H1 (cell line): ENCODE results near the gene CTNNA3. TPM values are rescaled to one million over a fixed set of nuclear protein-coding genes. Genes with fewer than 3 reads are reported as not detected.

Experiments used
- CTCF ChIA-PET: fragments of 300-600 bp; sonication (Branson Sonifier 250); formaldehyde crosslinking; loops from one replicate; lab custom pipeline; 2021; ENCODE audit not compliant: partially characterized antibody; lab: Charles Lee
- POLR2A ChIA-PET: fragments of 300-600 bp; sonication (Branson Sonifier 250); formaldehyde crosslinking; loops from one replicate; lab custom pipeline; 2021; ENCODE audit warnings: inconsistent platforms; ENCODE audit not compliant: partially characterized antibody; lab: Charles Lee
- DNase-seq, 2 experiments: peaks; one replicate each; pipeline versions ENCODE4 v3.0.0 to v3.0.0-alpha.2; 2010 to 2022; ENCODE audit warnings: low spot score in 2 of 2, low read depth in 1 of 2, mixed read lengths in 1 of 2
- FAIRE-seq: peaks from 2 replicates; lab custom pipeline; 2011; peaks lifted over from hg19 to GRCh38; lab: Jason Lieb, UNC
- H2AFZ ChIP-seq: 2 replicates; pipeline ENCODE4 v1.8.1; 2012; ENCODE audit warnings: low read length, inconsistent platforms
- H2AK5ac ChIP-seq: 2 replicates; pipeline ENCODE4 v1.6.1; 2013; ENCODE audit warnings: low read depth, low read length
- H2BK120ac ChIP-seq: replicated peaks from 2 replicates; pipeline ENCODE3; 2013; ENCODE audit warnings: low read depth, low read length, inconsistent platforms
- H2BK12ac ChIP-seq: 2 replicates; pipeline ENCODE4 v1.6.1; 2013; ENCODE audit warnings: low read depth, low read length
- H2BK15ac ChIP-seq: 2 replicates; pipeline ENCODE4 v1.6.1; 2013; ENCODE audit warnings: low read length
- H2BK20ac ChIP-seq: 2 replicates; pipeline ENCODE4 v1.6.1; 2013; ENCODE audit warnings: low read length
- H2BK5ac ChIP-seq: 2 replicates; pipeline ENCODE4 v1.6.1; 2013; ENCODE audit warnings: low read depth, low read length
- H3K14ac ChIP-seq: 2 replicates; pipeline ENCODE4 v1.6.1; 2013; ENCODE audit warnings: inconsistent platforms; ENCODE audit not compliant: insufficient read length
- H3K18ac ChIP-seq: 2 replicates; pipeline ENCODE4 v1.6.1; 2013; ENCODE audit warnings: low read length; ENCODE audit errors: extremely low read depth
- H3K23ac ChIP-seq: 2 replicates; pipeline ENCODE4 v1.6.1; 2013; ENCODE audit warnings: inconsistent platforms; ENCODE audit not compliant: insufficient read length
- H3K23me2 ChIP-seq: 2 replicates; pipeline ENCODE4 v1.6.1; 2013; ENCODE audit warnings: low read depth, low read length
- H3K27ac ChIP-seq: 2 replicates; pipeline ENCODE4 v1.6.1; 2011; ENCODE audit warnings: low read depth, low read length, inconsistent platforms
- H3K27me3 ChIP-seq, 4 experiments: replicated peaks in 1 of 4; 1 replicate in 1 of 4; 2 replicates in 3 of 4; pipeline versions ENCODE4 v1.6.1 to v1.8.1; 2011 to 2013; ENCODE audit warnings: low read length in 3 of 4, mild to moderate bottlenecking in 3 of 4, inconsistent platforms in 2 of 4, mixed read lengths in 2 of 4, moderate library complexity in 1 of 4; ENCODE audit not compliant: control insufficient read depth in 3 of 4, insufficient read depth in 3 of 4; ENCODE audit errors: extremely low read depth in 1 of 4
- H3K36me3 ChIP-seq, 4 experiments: 2 replicates each; pipeline versions ENCODE4 v1.6.1 to v1.8.1; 2011 to 2013; ENCODE audit warnings: mild to moderate bottlenecking in 4 of 4, low read length in 3 of 4, moderate library complexity in 2 of 4, control low read depth in 1 of 4, inconsistent platforms in 1 of 4; ENCODE audit not compliant: insufficient read depth in 4 of 4, control insufficient read depth in 2 of 4
- H3K4ac ChIP-seq: replicated peaks from 2 replicates; pipeline ENCODE3; 2013; ENCODE audit warnings: low read length, low read depth, mixed read lengths, inconsistent platforms; ENCODE audit not compliant: insufficient read length
- H3K4me1 ChIP-seq, 4 experiments: replicated peaks in 1 of 4; 1 replicate in 1 of 4; 2 replicates in 3 of 4; pipeline versions ENCODE4 v1.6.1 to v1.8.1; 2011 to 2013; ENCODE audit warnings: low read length in 3 of 4, inconsistent platforms in 2 of 4, mixed read lengths in 1 of 4; ENCODE audit not compliant: insufficient read depth in 4 of 4, control insufficient read depth in 3 of 4
- H3K4me2 ChIP-seq, 2 experiments: 2 replicates each; pipeline versions ENCODE4 v1.6.1 to v1.8.1; 2011 to 2013; ENCODE audit warnings: low read depth in 2 of 2, low read length in 2 of 2, control low read depth in 1 of 2, inconsistent platforms in 1 of 2, mild to moderate bottlenecking in 1 of 2; ENCODE audit not compliant: insufficient read depth in 1 of 2
- H3K4me3 ChIP-seq, 4 experiments: fragments of 200-600, 300-600 bp in 1 of 4; sonication (generic), shearing (Covaris generic), sonication (Bioruptor Twin) in 1 of 4; 2 replicates each; pipeline versions ENCODE4 v1.5.1 to v1.8.1; 2011 to 2016; ENCODE audit warnings: low read length in 4 of 4, low read depth in 3 of 4, control low read depth in 2 of 4, inconsistent platforms in 2 of 4, mild to moderate bottlenecking in 2 of 4, mixed read lengths in 1 of 4, moderate library complexity in 1 of 4; ENCODE audit not compliant: insufficient read depth in 2 of 4; ENCODE audit errors: extremely low read depth in 1 of 4
- H3K56ac ChIP-seq: replicated peaks from 2 replicates; pipeline ENCODE3; 2013; ENCODE audit warnings: low read depth, mild to moderate bottlenecking, mixed read lengths, low read length, inconsistent platforms; ENCODE audit not compliant: insufficient read length
- H3K79me1 ChIP-seq: 2 replicates; pipeline ENCODE4 v1.6.1; 2013; ENCODE audit warnings: low read depth, low read length, control low read depth
- H3K79me2 ChIP-seq, 2 experiments: 2 replicates each; pipeline versions ENCODE4 v1.6.1 to v1.8.1; 2012 to 2013; ENCODE audit warnings: low read length in 2 of 2, mild to moderate bottlenecking in 2 of 2, inconsistent platforms in 1 of 2; ENCODE audit not compliant: insufficient read depth in 2 of 2, control insufficient read depth in 1 of 2
- H3K9ac ChIP-seq, 4 experiments: replicated peaks in 1 of 4; 1 replicate in 1 of 4; 2 replicates in 3 of 4; pipeline versions ENCODE4 v1.6.1 to v1.8.1; 2011 to 2013; ENCODE audit warnings: low read depth in 3 of 4, low read length in 3 of 4, control low read depth in 2 of 4, mild to moderate bottlenecking in 2 of 4, moderate library complexity in 2 of 4, inconsistent platforms in 1 of 4; ENCODE audit errors: extremely low read depth in 1 of 4
- H3K9me3 ChIP-seq, 2 experiments: 2 replicates each; pipeline versions ENCODE4 v1.6.1 to v1.8.1; 2012 to 2013; ENCODE audit warnings: mild to moderate bottlenecking in 2 of 2, moderate library complexity in 2 of 2, control low read depth in 1 of 2, inconsistent platforms in 1 of 2, low read depth in 1 of 2, low read length in 1 of 2, mixed read lengths in 1 of 2; ENCODE audit not compliant: insufficient read depth in 2 of 2
- H4K20me1 ChIP-seq, 2 experiments: replicated peaks in 1 of 2; 2 replicates each; pipeline versions ENCODE3 to v1.8.1; 2011 to 2013; ENCODE audit warnings: inconsistent platforms in 2 of 2, low read length in 2 of 2, mild to moderate bottlenecking in 1 of 2; ENCODE audit not compliant: insufficient read depth in 2 of 2, control insufficient read depth in 1 of 2
- H4K5ac ChIP-seq: 2 replicates; pipeline ENCODE4 v1.6.1; 2013; ENCODE audit warnings: low read length, low read depth, mixed read lengths, inconsistent platforms; ENCODE audit not compliant: insufficient read length
- H4K8ac ChIP-seq: 2 replicates; pipeline ENCODE4 v1.8.0; 2013; ENCODE audit warnings: mild to moderate bottlenecking, moderate library complexity, low read length, inconsistent platforms; ENCODE audit not compliant: insufficient read depth; ENCODE audit errors: extremely low read depth
- H4K91ac ChIP-seq: replicated peaks from 2 replicates; pipeline ENCODE3; 2013; ENCODE audit warnings: low read length, mixed read lengths, inconsistent platforms; ENCODE audit not compliant: insufficient read length
- ATF2 ChIP-seq: IDR thresholded peaks from 2 replicates; pipeline ENCODE4 v1.6.1; 2012; ENCODE audit warnings: low read length, inconsistent platforms
- BACH1 ChIP-seq: IDR thresholded peaks from 2 replicates; pipeline ENCODE4 v1.6.1; 2012; ENCODE audit warnings: low read length, improper control_type of control experiment
- CEBPB ChIP-seq: IDR thresholded peaks from 2 replicates; pipeline ENCODE4 v1.6.1; 2012; ENCODE audit warnings: low read depth, low read length
- CTBP2 ChIP-seq: IDR thresholded peaks from 2 replicates; pipeline ENCODE4 v1.7.0; 2011; ENCODE audit warnings: borderline replicate concordance, mild to moderate bottlenecking, moderate library complexity, mixed read lengths, low read length; ENCODE audit not compliant: insufficient read depth, insufficient read length
- EZH2 ChIP-seq: fragments of 200-600 bp; sonication (generic); IDR thresholded peaks from 2 replicates; pipeline ENCODE4 v1.7.1; 2012; ENCODE audit warnings: low read depth, mild to moderate bottlenecking, moderate library complexity, low read length, inconsistent platforms; ENCODE audit not compliant: severe bottlenecking
- GTF2F1 ChIP-seq: IDR thresholded peaks from 2 replicates; pipeline ENCODE4 v1.6.1; 2012; ENCODE audit warnings: low read depth, low read length, improper control_type of control experiment, borderline replicate concordance
- HDAC2 ChIP-seq, 2 experiments: fragments of 300-600 bp in 1 of 2; sonication (generic) in 1 of 2; IDR thresholded peaks; 2 replicates each; pipeline ENCODE4 v1.6.1; 2011 to 2012; ENCODE audit warnings: low read depth in 2 of 2, low read length in 2 of 2, mild to moderate bottlenecking in 2 of 2, moderate library complexity in 2 of 2, borderline replicate concordance in 1 of 2, inconsistent platforms in 1 of 2
- NRF1 ChIP-seq: IDR thresholded peaks from 2 replicates; pipeline ENCODE4 v1.6.1; 2011; ENCODE audit warnings: mild to moderate bottlenecking, low read depth, low read length, improper control_type of control experiment
- POU5F1 ChIP-seq: IDR thresholded peaks from 2 replicates; pipeline ENCODE4 v1.6.1; 2011; ENCODE audit warnings: low read depth, mild to moderate bottlenecking, low read length, moderate library complexity
- SIN3A ChIP-seq, 2 experiments: IDR thresholded peaks in 1 of 2; conservative IDR thresholded peaks in 1 of 2; 2 replicates each; pipeline ENCODE4 v1.6.1; 2011 to 2012; ENCODE audit warnings: low read length in 2 of 2, improper control_type of control experiment in 1 of 2, low read depth in 1 of 2, mild to moderate bottlenecking in 1 of 2
- SIX5 ChIP-seq: IDR thresholded peaks from 2 replicates; pipeline ENCODE4 v1.6.1; 2011; ENCODE audit warnings: mild to moderate bottlenecking, low read depth, low read length
- TAF1 ChIP-seq: IDR thresholded peaks from 2 replicates; pipeline ENCODE4 v1.6.1; 2011; ENCODE audit warnings: mild to moderate bottlenecking, low read depth, low read length
- TCF12 ChIP-seq: IDR thresholded peaks from 2 replicates; pipeline ENCODE4 v1.6.1; 2011; ENCODE audit warnings: low read depth, mild to moderate bottlenecking, low read length
- WGBS, 2 experiments: shearing (Covaris generic) in 1 of 2; methylation state at CpG; one replicate each; pipeline versions ENCODE4 v1.1.6 to v1.1.7; 2013 to 2015; ENCODE audit warnings: low lambda C conversion rate in 2 of 2, mixed read lengths in 2 of 2, inconsistent platforms in 1 of 2, low coverage in 1 of 2, missing lambda C conversion rate in 1 of 2; ENCODE audit not compliant: insufficient replicate concordance in 2 of 2, insufficient coverage in 1 of 2, insufficient read length in 1 of 2; ENCODE audit errors: extremely low coverage in 1 of 2, missing lambda C conversion rate in 1 of 2; 5-methylcytosine and 5-hydroxymethylcytosine counted together
- polyA plus RNA-seq, 7 experiments: library from polyadenylated mRNA; depleted of rRNA in 3 of 7; stranded (reverse) in 5 of 7; unstranded in 2 of 7; fragments of >200 nt in 5 of 7; fragments of 200-250 nt in 2 of 7; gene quantifications; 1 replicate in 5 of 7; 2 replicates in 1 of 7; 4 replicates in 1 of 7; pipeline versions ENCODE4 v1.2.1 to v1.2.3, GENCODE V29; 2011 to 2013; ENCODE audit warnings: missing spikeins in 2 of 7, mixed read lengths in 2 of 7
- total RNA-seq: library from RNA; stranded (reverse); fragmentation: NEBNext Ultra II Directional; extraction: Animal tissue kit (Norgen Biotek cat#: 25700); gene quantifications from 2 replicates; pipeline ENCODE4 v1.2.1, GENCODE V29; 2021

CTNNA3 gene
- total and polyA plus RNA-seq, 2 of the 8 experiments (the other 6 are each of a cell fraction or from before 2014, with no cell fraction given) = 1.3 to 1.5 TPM

GRCh38 chr10:67144530-67144929 is 551.5 kb downstream of the CTNNA3 start:
- H3K4me2 ChIP-seq = no peak overlapping the region
- no peak overlapping the region for H3K14ac ChIP-seq
- no peak overlapping the region for H2AK5ac ChIP-seq
- no peak overlapping the region for H3K4ac ChIP-seq
- H3K4me1 ChIP-seq = peaks cover 0 to 7% (median 2%) of the 10 kb centered on the region in 4 experiments; a peak in 2 of 7 replicates
- no peaks in the 10 kb centered on the region for H3K27me3 ChIP-seq
- no peaks in the 10 kb centered on the region for H3K23me2 ChIP-seq
- no peak overlapping the region for H3K27ac ChIP-seq
- H2BK12ac ChIP-seq = no peak overlapping the region
- no peak overlapping the region for H2BK5ac ChIP-seq
- DNase-seq = no peak
- H2BK20ac ChIP-seq = no peak overlapping the region
- no peak for FAIRE-seq
- ChIA-PET POLR2A (no interaction called here), CTCF (no interaction called here)
- H3K9me3 ChIP-seq = no peaks in the 10 kb centered on the region
- H3K23ac ChIP-seq = no peak overlapping the region
- H2BK15ac ChIP-seq = no peak overlapping the region
- no peak overlapping the region for H4K5ac ChIP-seq
- no peak overlapping the region for H2AFZ ChIP-seq
- no peak overlapping the region for H3K56ac ChIP-seq
- no peak overlapping the region for H4K91ac ChIP-seq
- no peak overlapping the region for H4K8ac ChIP-seq
- H3K79me2 ChIP-seq = no peaks in the 10 kb centered on the region
- H3K36me3 ChIP-seq = no peaks in the 10 kb centered on the region
- WGBS, 2 experiments = 53% methylated on average over 1 of the region's 1 CpG; no CpG with 5 or more reads in 1 of the 2 experiments
- no peaks in the 10 kb centered on the region for H4K20me1 ChIP-seq
- H3K4me3 ChIP-seq = no peak overlapping the region
- H3K9ac ChIP-seq = no peak overlapping the region
- no peak overlapping the region for H2BK120ac ChIP-seq
- H3K79me1 ChIP-seq = no peaks in the 10 kb centered on the region
- H3K18ac ChIP-seq = no peak overlapping the region
- TF ChIP-seq SIX5 = no peak
- no peak for TF ChIP-seq TAF1
- no peak for TF ChIP-seq TCF12
- no peak for TF ChIP-seq SIN3A (conservative IDR thresholded peaks at IDR 0.05 in 1 of 2, IDR thresholded peaks at IDR 0.05 in 1 of 2; ENCODE audit: low read depth in 1 of 2, low read length in 2 of 2)
- TF ChIP-seq CTBP2 = no peak
- no peak for TF ChIP-seq HDAC2 (IDR thresholded peaks at IDR 0.05; ENCODE audit: borderline replicate concordance in 1 of 2, low read depth in 2 of 2, low read length in 2 of 2)
- TF ChIP-seq EZH2 = no peak
- no peak for TF ChIP-seq ATF2
- TF ChIP-seq NRF1 = no peak
- TF ChIP-seq POU5F1 = no peak
- TF ChIP-seq GTF2F1 = no peak
- TF ChIP-seq BACH1 = no peak
- no peak for TF ChIP-seq CEBPB
